Esophagus muscularis mucosa (tissue), 4 donors: ENCODE measurements around the gene EHD4. TPM values are rescaled to one million over a fixed set of nuclear protein-coding genes. Genes with fewer than 3 reads are reported as not detected.

ENCODE experiments used
- DNase-seq: peaks from one replicate; pipeline ENCODE4 v3.0.0-alpha.2; 2017; ENCODE audit errors: extremely low spot score
- H3K27ac ChIP-seq, 4 donors: fragments of 200-600 bp; sonication (generic); replicated peaks in 1 of 4; 1 replicate in 3 of 4; 2 replicates in 1 of 4; pipeline ENCODE4 v1.5.1; 2016 to 2019; ENCODE audit warnings: mild to moderate bottlenecking in 1 of 4
- H3K27me3 ChIP-seq, 4 donors: fragments of 200-600 bp; sonication (generic); one replicate each; pipeline versions ENCODE4 v1.5.1 to v1.6.0; 2016 to 2019
- H3K36me3 ChIP-seq, 4 donors: fragments of 200-600 bp; sonication (generic); one replicate each; pipeline ENCODE4 v1.5.1; 2016 to 2019
- H3K4me1 ChIP-seq, 4 donors: fragments of 200-600 bp; sonication (generic); one replicate each; pipeline ENCODE4 v1.5.1; 2016 to 2019
- H3K4me3 ChIP-seq, 4 donors: fragments of 200-600 bp; sonication (generic); 1 replicate in 2 of 4; 2 replicates in 2 of 4; pipeline ENCODE4 v1.5.1; 2016 to 2019; ENCODE audit warnings: mild to moderate bottlenecking in 4 of 4, moderate library complexity in 1 of 4
- H3K9me3 ChIP-seq, 4 donors: fragments of 200-600 bp; sonication (generic); 1 replicate in 3 of 4; 2 replicates in 1 of 4; pipeline ENCODE4 v1.5.1; 2016 to 2019
- CTCF ChIP-seq, 3 experiments: fragments of 200-600 bp in 2 of 3; fragments of 450-650 bp in 1 of 3; sonication (generic) in 2 of 3; IDR thresholded peaks; one replicate each; pipeline ENCODE4 v1.5.1; 2017 to 2019; ENCODE audit warnings: antibody characterized with exemption in 3 of 3, mild to moderate bottlenecking in 2 of 3, moderate library complexity in 1 of 3
- EP300 ChIP-seq: sonication (generic); formaldehyde crosslinking; IDR thresholded peaks from one replicate; pipeline ENCODE4 v1.6.1; 2017; ENCODE audit warnings: antibody characterized with exemption
- POLR2A ChIP-seq: fragments of 450-650 bp; IDR thresholded peaks from one replicate; pipeline ENCODE4 v1.6.1; 2017; ENCODE audit warnings: antibody characterized with exemption, moderate library complexity, mild to moderate bottlenecking, low read depth
- POLR2AphosphoS5 ChIP-seq, 2 donors: sonication (generic); formaldehyde crosslinking; IDR thresholded peaks; one replicate each; pipeline ENCODE4 v1.6.1; 2017; ENCODE audit warnings: antibody characterized with exemption in 2 of 2
- WGBS: methylation state at CpG from one replicate; pipeline ENCODE4 v1.1.5; 2018; 5-methylcytosine and 5-hydroxymethylcytosine counted together
- intact Hi-C: fragments of 100-400 bp; cut with DNase I; formaldehyde crosslinking; loops from one replicate; pipeline ENCODE4 v1.15.1; 2023
- total RNA-seq, 4 donors: library from RNA; depleted of rRNA; stranded (reverse); fragments of >200 nt; gene quantifications; one replicate each; pipeline versions ENCODE4 v1.1.0 to v1.2.1, GENCODE V29; 2016

EHD4 gene
- total RNA-seq, 4 donors from 2014 or later = 10.0 to 24.7 (median 21.7) TPM

DNA sequence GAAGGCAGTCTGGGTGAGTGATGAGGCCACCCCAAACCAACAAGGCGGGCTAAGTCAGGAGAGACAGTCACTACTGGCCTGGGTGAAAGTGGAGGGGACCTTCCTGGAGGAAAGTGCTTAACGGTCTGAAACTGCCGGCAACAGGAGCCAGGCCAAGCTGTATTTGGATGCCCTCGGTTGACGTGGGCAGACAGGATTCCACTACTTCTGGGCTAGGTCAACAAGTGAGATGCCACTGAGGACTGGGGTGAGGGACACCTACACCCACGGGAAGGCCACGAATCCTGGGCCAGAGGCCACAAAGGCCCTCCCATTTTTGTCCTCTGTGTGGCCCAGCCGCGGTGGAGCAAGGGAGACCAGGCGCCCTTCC lies 90.8 kb downstream of the EHD4 start:
- intact Hi-C loops = no loop called here
- Histone ChIP-seq H3K27me3 (peaks cover 0 to 20% (median 0%) of the 10 kb centered on the region in 4 donors), H3K4me1 (peaks cover 14 to 20% (median 16%) of the 10 kb centered on the region in 4 donors), H3K4me3 (peak overlapping the region; percentile 41 to 51 (median 48)), H3K36me3 (peaks cover 0 to 3% (median 0%) of the 10 kb centered on the region in 4 donors), H3K27ac (no peak overlapping the region), H3K9me3 (no peaks in the 10 kb centered on the region)
- 70% methylated on average over 10 of the region's 10 CpGs for WGBS
- TF ChIP-seq CTCF (IDR thresholded peaks at IDR 0.05) (no peak), EP300 (no peak), POLR2A (no peak), POLR2AphosphoS5 (IDR thresholded peaks at IDR 0.05) (no peak)
- DNase-seq = no peak

DNA sequence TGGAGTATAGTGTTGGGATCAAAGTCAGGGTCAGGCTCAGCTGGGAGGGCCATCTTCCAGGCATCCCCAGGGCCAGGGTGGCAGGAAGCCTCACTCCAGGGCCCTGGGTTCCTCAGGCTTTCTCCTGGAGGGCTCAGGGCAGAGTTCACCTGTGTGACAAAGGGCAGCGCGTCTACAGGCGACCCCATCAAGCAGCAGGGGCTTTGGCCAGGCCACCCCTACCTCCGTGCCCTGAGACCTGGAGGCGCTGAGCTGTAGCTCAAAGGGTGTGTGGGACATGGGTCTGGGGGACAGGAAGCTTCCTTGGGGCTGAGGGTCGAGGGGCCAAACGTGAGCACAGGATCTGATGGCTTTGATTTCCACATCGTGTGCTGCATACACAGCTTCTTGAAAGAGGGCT lies 91.3 kb downstream of the EHD4 start:
- WGBS = 96% methylated on average over 4 of the region's 8 CpGs
- H3K27ac ChIP-seq = no peak overlapping the region
- H3K4me3 ChIP-seq = no peak overlapping the region
- no peaks in the 10 kb centered on the region for H3K9me3 ChIP-seq
- no peak for DNase-seq
- peaks cover 14 to 20% (median 16%) of the 10 kb centered on the region in 4 donors for H3K4me1 ChIP-seq
- intact Hi-C loops = no loop called here
- H3K27me3 ChIP-seq = peaks cover 0 to 20% (median 0%) of the 10 kb centered on the region in 4 donors
- H3K36me3 ChIP-seq = peaks cover 0 to 3% (median 0%) of the 10 kb centered on the region in 4 donors
- TF ChIP-seq CTCF (IDR thresholded peaks at IDR 0.05) = no peak
- TF ChIP-seq POLR2AphosphoS5 (IDR thresholded peaks at IDR 0.05) = no peak
- TF ChIP-seq EP300 = no peak
- TF ChIP-seq POLR2A = no peak

GRCh38 chr15:41880156-41880877 lies 92.0 kb downstream of the EHD4 start:
- peaks cover 0 to 20% (median 0%) of the 10 kb centered on the region in 4 donors for H3K27me3 ChIP-seq
- H3K4me3 ChIP-seq = no peak overlapping the region
- TF ChIP-seq POLR2AphosphoS5 (IDR thresholded peaks at IDR 0.05) = no peak
- TF ChIP-seq CTCF (IDR thresholded peaks at IDR 0.05) = no peak
- TF ChIP-seq EP300 = no peak
- TF ChIP-seq POLR2A = no peak
- peaks cover 14 to 20% (median 16%) of the 10 kb centered on the region in 4 donors for H3K4me1 ChIP-seq
- intact Hi-C loops = no loop called here
- H3K36me3 ChIP-seq = peaks cover 0 to 3% (median 0%) of the 10 kb centered on the region in 4 donors
- WGBS = 97% methylated on average over 10 of the region's 10 CpGs
- H3K9me3 ChIP-seq = no peaks in the 10 kb centered on the region
- no peak for DNase-seq
- no peak overlapping the region for H3K27ac ChIP-seq

DNA sequence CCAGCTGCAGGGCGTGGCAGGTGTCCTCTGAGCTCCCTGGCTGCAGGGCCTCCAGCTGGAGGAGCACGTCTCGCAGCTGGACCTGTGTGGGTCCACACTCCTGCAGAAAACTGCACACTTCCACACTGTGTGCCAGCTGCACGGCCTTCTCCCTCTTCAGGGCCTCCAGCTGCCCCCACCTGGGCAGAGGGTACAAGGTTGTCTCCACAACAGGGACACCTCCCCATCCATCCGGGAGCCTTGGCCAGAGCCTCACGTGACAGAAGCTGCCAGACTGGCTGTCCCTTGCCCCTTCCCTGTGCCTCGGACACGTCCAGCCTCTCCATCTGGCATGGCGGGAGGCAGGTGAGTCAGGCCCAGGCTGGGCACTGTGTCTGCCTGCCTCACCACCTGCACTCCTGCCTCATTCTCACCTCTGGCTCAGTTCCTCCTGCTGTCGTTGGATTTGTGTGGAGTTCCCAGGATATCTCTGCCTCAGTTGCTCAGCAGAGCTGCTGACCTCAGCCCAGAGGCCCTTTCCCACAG lies 93.0 kb downstream of the EHD4 start:
- 97% methylated on average over 10 of the region's 10 CpGs for WGBS
- H3K9me3 ChIP-seq = no peaks in the 10 kb centered on the region
- H3K27ac ChIP-seq = no peak overlapping the region
- H3K4me3 ChIP-seq = no peak overlapping the region
- TF ChIP-seq POLR2A = no peak
- TF ChIP-seq EP300 = no peak
- peaks cover 14 to 20% (median 16%) of the 10 kb centered on the region in 4 donors for H3K4me1 ChIP-seq
- intact Hi-C loops = no loop called here
- H3K27me3 ChIP-seq = peaks cover 0 to 20% (median 0%) of the 10 kb centered on the region in 4 donors
- no peak for DNase-seq
- peaks cover 0 to 3% (median 0%) of the 10 kb centered on the region in 4 donors for H3K36me3 ChIP-seq

- intact Hi-C loops = no loop called here
Observed at GRCh38 chr15:41878355-41878699, 94.0 kb downstream of the EHD4 start.

More at GRCh38 chr15:41878355-41878699, 94.0 kb downstream of the EHD4 start:
- H3K36me3 ChIP-seq = peaks cover 0 to 3% (median 0%) of the 10 kb centered on the region in 4 donors
- no peak overlapping the region for H3K4me3 ChIP-seq
- no peak for DNase-seq
- H3K4me1 ChIP-seq = peaks cover 14 to 20% (median 16%) of the 10 kb centered on the region in 4 donors
- no peaks in the 10 kb centered on the region for H3K9me3 ChIP-seq
- 80% methylated on average over 4 of the region's 10 CpGs for WGBS
- H3K27ac ChIP-seq = no peak overlapping the region
- no peak for TF ChIP-seq POLR2A
- peaks cover 0 to 20% (median 0%) of the 10 kb centered on the region in 4 donors for H3K27me3 ChIP-seq
